ENCODE data around the gene GPR171. TPM values are rescaled to one million over a fixed set of nuclear protein-coding genes. Genes with fewer than 3 reads are reported as not detected.

The GPR171 gene
- total and polyA plus RNA-seq, 2 donors (not counting 1 experiment from before 2014, with no cell fraction given) = 0.75 to 1.1 TPM

GRCh38 chr3:151168269-151169094 is 34.5 kb downstream of the GPR171 start:
- no peak overlapping the region for H3K9ac ChIP-seq (ENCODE audit: low read length)
- H3K4me1 ChIP-seq (ENCODE audit: control insufficient read depth in 2 of 2, insufficient read depth in 2 of 2, low read length in 2 of 2) = peaks cover 35 to 38% of the 10 kb centered on the region in 2 donors
- TF ChIP-seq EZH2 (IDR thresholded peaks at IDR 0.05; ENCODE audit: borderline replicate concordance, insufficient read depth, low read depth, low read length, poor library complexity, severe bottlenecking) = no peak
- TF ChIP-seq CTCF (IDR thresholded peaks at IDR 0.05) = peak; percentile 79
- H3K27ac Mint-ChIP-seq = no peak overlapping the region
- no peaks in the 10 kb centered on the region for H3K36me3 ChIP-seq (replicated peaks in 1 of 2; ENCODE audit: control extremely low read depth in 1 of 2, control insufficient read depth in 1 of 2, extremely low read depth in 1 of 2, insufficient read depth in 2 of 2, low read length in 1 of 2)
- no peak overlapping the region for H3K4me3 Mint-ChIP-seq
- H3K27me3 Mint-ChIP-seq = no peaks in the 10 kb centered on the region
- H3K9me3 Mint-ChIP-seq (ENCODE audit: insufficient read depth) = no peaks in the 10 kb centered on the region
- intact Hi-C loops (cut with micrococcal nuclease) = loop anchor here (1.0 kb wide), 4 partner anchors 59 to 671 kb away; partner anchors contain the start of gene P2RY14
- H3K27me3 ChIP-seq (replicated peaks in 1 of 4; ENCODE audit: control extremely low read depth in 1 of 4, control insufficient read depth in 3 of 4, insufficient read depth in 4 of 4, low read length in 3 of 4) = no peaks in the 10 kb centered on the region
- DNase-seq = peak; percentile 69
- H3K79me2 ChIP-seq (ENCODE audit: control insufficient read depth, insufficient read depth, low read length) = no peaks in the 10 kb centered on the region
- POLR2A ChIA-PET = no interaction called here
- no peak overlapping the region for H3K4me2 ChIP-seq (replicated peaks; ENCODE audit: low read depth, low read length, poor library complexity, severe bottlenecking)
- H4K20me1 ChIP-seq (ENCODE audit: control insufficient read depth, insufficient read depth, low read length, poor library complexity, severe bottlenecking) = no peaks in the 10 kb centered on the region
- CTCF ChIA-PET = interaction anchor here (0.6 to 8.5 kb wide), 47 partner anchors 10 to 1357 kb away, joined by 3 to 201 read pairs (median 4); partner anchors contain the start of genes IGSF10, P2RY12 and P2RY14
- H3K27ac ChIP-seq (ENCODE audit: low read length in 2 of 2) = no peak overlapping the region
- peaks cover 33% of the 10 kb centered on the region for H3K4me1 Mint-ChIP-seq
- WGBS (ENCODE audit: insufficient coverage) = 33% methylated on average over 4 of the region's 7 CpGs
- H3K9me3 ChIP-seq (ENCODE audit: control extremely low read depth in 1 of 3, control insufficient read depth in 2 of 3, insufficient read depth in 1 of 3, low read length in 2 of 3) = no peaks in the 10 kb centered on the region
- peak; percentile 31 for ATAC-seq (ENCODE audit: low read depth)
- H2AFZ ChIP-seq (ENCODE audit: insufficient read depth, low read depth, low read length, poor library complexity, severe bottlenecking) = no peak overlapping the region
- H3K4me3 ChIP-seq (ENCODE audit: control extremely low read depth in 1 of 5, extremely low read depth in 1 of 5, insufficient read depth in 1 of 5, low read depth in 2 of 5, low read length in 4 of 5) = no peak overlapping the region

- no peaks in the 10 kb centered on the region for H3K79me2 ChIP-seq (ENCODE audit: control insufficient read depth, insufficient read depth, low read length)
- no peak overlapping the region for H3K9ac ChIP-seq (ENCODE audit: low read length)
- H4K20me1 ChIP-seq (ENCODE audit: control insufficient read depth, insufficient read depth, low read length, poor library complexity, severe bottlenecking) = no peaks in the 10 kb centered on the region
- ATAC-seq (ENCODE audit: low read depth) (no peak), DNase-seq (no peak)
- no peaks in the 10 kb centered on the region for H3K36me3 ChIP-seq (replicated peaks in 1 of 2; ENCODE audit: control extremely low read depth in 1 of 2, control insufficient read depth in 1 of 2, extremely low read depth in 1 of 2, insufficient read depth in 2 of 2, low read length in 1 of 2)
- H3K4me1 ChIP-seq (ENCODE audit: control insufficient read depth in 2 of 2, insufficient read depth in 2 of 2, low read length in 2 of 2) = peaks cover 28 to 30% of the 10 kb centered on the region in 2 donors
- TF ChIP-seq EZH2 (IDR thresholded peaks at IDR 0.05; ENCODE audit: borderline replicate concordance, insufficient read depth, low read depth, low read length, poor library complexity, severe bottlenecking) (no peak), CTCF (IDR thresholded peaks at IDR 0.05) (no peak)
- H3K27me3 Mint-ChIP-seq = no peaks in the 10 kb centered on the region
- no CpG with 5 or more reads among the region's 3 CpGs for WGBS (ENCODE audit: insufficient coverage)
- H3K9me3 ChIP-seq (ENCODE audit: control extremely low read depth in 1 of 3, control insufficient read depth in 2 of 3, insufficient read depth in 1 of 3, low read length in 2 of 3) = no peaks in the 10 kb centered on the region
- intact Hi-C loops (cut with micrococcal nuclease) = no loop called here
- H3K4me3 ChIP-seq (ENCODE audit: control extremely low read depth in 1 of 5, extremely low read depth in 1 of 5, insufficient read depth in 1 of 5, low read depth in 2 of 5, low read length in 4 of 5) = no peak overlapping the region
- H3K27ac ChIP-seq (ENCODE audit: low read length in 2 of 2) = no peak overlapping the region
- ChIA-PET CTCF (interaction anchor here (0.7 to 8.5 kb wide), 5 partner anchors 61 to 1032 kb away, joined by 3 to 137 read pairs (median 26); no protein-coding TSS in a partner anchor), POLR2A (no interaction called here)
- no peaks in the 10 kb centered on the region for H3K27me3 ChIP-seq (replicated peaks in 1 of 4; ENCODE audit: control extremely low read depth in 1 of 4, control insufficient read depth in 3 of 4, insufficient read depth in 4 of 4, low read length in 3 of 4)
- no peak overlapping the region for H3K27ac Mint-ChIP-seq
- no peak overlapping the region for H3K4me2 ChIP-seq (replicated peaks; ENCODE audit: low read depth, low read length, poor library complexity, severe bottlenecking)
- H3K4me1 Mint-ChIP-seq = peaks cover 20% of the 10 kb centered on the region
- H3K9me3 Mint-ChIP-seq (ENCODE audit: insufficient read depth) = no peaks in the 10 kb centered on the region
- no peak overlapping the region for H2AFZ ChIP-seq (ENCODE audit: insufficient read depth, low read depth, low read length, poor library complexity, severe bottlenecking)
- no peak overlapping the region for H3K4me3 Mint-ChIP-seq
Observed at GRCh38 chr3:151166161-151166560, 36.9 kb downstream of the GPR171 start.
